Chondrocyte (in vitro differentiated cells): ENCODE measurements around the gene CCDC12. TPM values are rescaled to one million over a fixed set of nuclear protein-coding genes. Genes with fewer than 3 reads are reported as not detected.

Experiments
- DNase-seq: peaks from one replicate; pipeline ENCODE4 v3.0.0; 2021; ENCODE audit warnings: mixed read lengths, low spot score
- H3K27ac Mint-ChIP-seq: one replicate; pipeline ENCODE4 v1.8.0; 2021; ENCODE audit warnings: mild to moderate bottlenecking, moderate library complexity, mixed read lengths; ENCODE audit not compliant: unreplicated experiment
- H3K27me3 Mint-ChIP-seq: 2 replicates; pipeline ENCODE4 v1.8.0; 2021; ENCODE audit warnings: low read depth, mixed read lengths
- H3K36me3 Mint-ChIP-seq: 2 replicates; pipeline ENCODE4 v1.8.0; 2021; ENCODE audit warnings: low read depth, mixed read lengths
- H3K4me1 Mint-ChIP-seq: 2 replicates; pipeline ENCODE4 v1.8.0; 2021; ENCODE audit warnings: low read depth, mild to moderate bottlenecking, mixed read lengths
- H3K4me3 Mint-ChIP-seq: one replicate; pipeline ENCODE4 v1.8.0; 2021; ENCODE audit warnings: mild to moderate bottlenecking, moderate library complexity, mixed read lengths; ENCODE audit not compliant: unreplicated experiment
- H3K9me3 Mint-ChIP-seq: 2 replicates; pipeline ENCODE4 v1.8.0; 2021; ENCODE audit warnings: low read depth, mixed read lengths
- CTCF ChIP-seq: fragments of 200-600 bp; sonication (generic); IDR thresholded peaks from 2 replicates; pipeline ENCODE4 v1.5.0; 2021; ENCODE audit warnings: antibody characterized with exemption, mild to moderate bottlenecking, moderate library complexity
- total RNA-seq: library from RNA; stranded (reverse); gene quantifications from 3 replicates; pipeline ENCODE4 v1.2.1, GENCODE V29; 2021

CCDC12 gene
- total RNA-seq, 1 donor from 2014 or later = 21.8 TPM

- Mint-ChIP-seq H3K4me3 (no peak overlapping the region), H3K4me1 (peaks cover 30% of the 10 kb centered on the region), H3K9me3 (no peaks in the 10 kb centered on the region), H3K36me3 (peaks cover 15% of the 10 kb centered on the region), H3K27me3 (no peaks in the 10 kb centered on the region), H3K27ac (no peak overlapping the region)
- peak; percentile 66 for DNase-seq
- no peak for TF ChIP-seq CTCF
Observed at GRCh38 chr3:46926447-46926846, 50.1 kb downstream of the CCDC12 start.

GRCh38 chr3:46926039-46926438, 50.5 kb downstream of the CCDC12 start:
- no peak overlapping the region for H3K4me3 Mint-ChIP-seq
- H3K36me3 Mint-ChIP-seq = peaks cover 17% of the 10 kb centered on the region
- H3K4me1 Mint-ChIP-seq = peaks cover 26% of the 10 kb centered on the region
- no peaks in the 10 kb centered on the region for H3K9me3 Mint-ChIP-seq
- no peak for TF ChIP-seq CTCF
- no peak overlapping the region for H3K27ac Mint-ChIP-seq
- no peaks in the 10 kb centered on the region for H3K27me3 Mint-ChIP-seq
- peak; percentile 75 for DNase-seq

GRCh38 chr3:46925585-46925934, 51.0 kb downstream of the CCDC12 start:
- no peak overlapping the region for H3K27ac Mint-ChIP-seq

GRCh38 chr3:46924921-46925584, 51.5 kb downstream of the CCDC12 start:
- Mint-ChIP-seq H3K9me3 (no peaks in the 10 kb centered on the region), H3K27me3 (no peaks in the 10 kb centered on the region), H3K4me3 (no peak overlapping the region), H3K36me3 (peaks cover 21% of the 10 kb centered on the region), H3K27ac (no peak overlapping the region), H3K4me1 (peaks cover 16% of the 10 kb centered on the region)
- TF ChIP-seq CTCF = no peak
- peak; percentile 62 for DNase-seq

More at GRCh38 chr3:46925585-46925934, 51.0 kb downstream of the CCDC12 start:
- H3K36me3 Mint-ChIP-seq = peaks cover 18% of the 10 kb centered on the region
- H3K4me3 Mint-ChIP-seq = no peak overlapping the region
- DNase-seq = peak; percentile 39
- H3K4me1 Mint-ChIP-seq = peaks cover 21% of the 10 kb centered on the region
- no peaks in the 10 kb centered on the region for H3K9me3 Mint-ChIP-seq
- TF ChIP-seq CTCF = no peak
- H3K27me3 Mint-ChIP-seq = no peaks in the 10 kb centered on the region

- peak; percentile 87 for DNase-seq
- Mint-ChIP-seq H3K4me3 (no peak overlapping the region), H3K4me1 (peaks cover 6% of the 10 kb centered on the region), H3K27me3 (no peaks in the 10 kb centered on the region), H3K9me3 (no peaks in the 10 kb centered on the region), H3K36me3 (peaks cover 29% of the 10 kb centered on the region), H3K27ac (no peak overlapping the region)
- peak; percentile 91 for TF ChIP-seq CTCF
Observed at GRCh38 chr3:46923559-46924350, 52.8 kb downstream of the CCDC12 start.
